NCI-H128 (cell line): Measurements from ENCODE around the gene PIP5K1A.

Experiments
- DNase-seq: peaks from one replicate; lab custom pipeline; 2025; ENCODE audit not compliant: unreplicated experiment; lab: John Stamatoyannopoulos, UW

Gene PIP5K1A

DNA sequence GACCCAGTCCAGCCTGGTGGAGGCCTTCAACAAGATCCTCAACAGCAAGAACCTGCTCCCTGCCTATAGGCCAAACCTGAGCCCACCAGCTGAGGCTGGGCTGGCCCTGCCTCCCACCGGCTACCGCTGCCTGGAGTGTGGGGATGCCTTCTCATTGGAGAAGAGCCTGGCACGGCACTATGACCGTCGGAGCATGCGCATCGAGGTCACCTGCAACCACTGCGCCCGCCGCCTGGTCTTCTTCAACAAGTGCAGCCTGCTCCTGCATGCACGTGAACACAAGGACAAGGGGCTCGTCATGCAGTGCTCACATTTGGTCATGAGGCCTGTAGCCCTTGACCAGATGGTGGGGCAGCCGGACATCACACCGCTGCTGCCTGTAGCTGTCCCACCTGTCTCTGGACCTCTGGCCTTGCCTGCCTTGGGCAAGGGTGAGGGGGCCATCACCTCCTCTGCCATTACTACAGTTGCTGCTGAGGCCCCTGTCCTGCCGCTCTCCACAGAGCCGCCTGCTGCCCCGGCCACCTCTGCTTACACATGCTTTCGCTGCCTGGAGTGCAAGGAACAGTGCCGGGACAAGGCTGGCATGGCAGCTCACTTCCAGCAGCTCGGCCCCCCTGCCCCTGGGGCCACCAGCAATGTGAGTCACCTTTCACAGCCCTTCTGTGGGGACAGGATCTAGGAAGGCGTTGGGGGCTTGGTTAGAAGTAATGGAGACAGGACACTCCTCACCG, 89.6 kb downstream of the PIP5K1A start:
- DNase-seq = no peak

DNA sequence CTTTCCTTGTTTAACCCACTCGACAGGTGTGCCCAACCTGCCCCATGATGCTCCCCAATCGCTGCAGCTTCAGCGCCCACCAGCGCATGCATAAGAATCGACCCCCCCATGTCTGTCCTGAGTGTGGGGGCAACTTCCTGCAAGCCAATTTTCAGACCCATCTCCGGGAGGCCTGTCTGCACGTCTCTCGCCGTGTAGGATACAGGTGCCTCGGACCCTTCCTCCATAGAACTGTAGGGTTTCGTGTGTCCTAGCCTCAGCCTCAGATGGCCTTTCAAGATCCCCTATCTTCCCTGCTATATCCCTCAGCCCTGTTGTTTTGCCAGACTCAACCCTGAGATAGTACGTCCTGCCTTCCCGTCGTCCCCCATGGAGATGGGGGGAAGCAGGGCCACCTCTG, 90.2 kb downstream of the PIP5K1A start:
- no peak for DNase-seq

DNA sequence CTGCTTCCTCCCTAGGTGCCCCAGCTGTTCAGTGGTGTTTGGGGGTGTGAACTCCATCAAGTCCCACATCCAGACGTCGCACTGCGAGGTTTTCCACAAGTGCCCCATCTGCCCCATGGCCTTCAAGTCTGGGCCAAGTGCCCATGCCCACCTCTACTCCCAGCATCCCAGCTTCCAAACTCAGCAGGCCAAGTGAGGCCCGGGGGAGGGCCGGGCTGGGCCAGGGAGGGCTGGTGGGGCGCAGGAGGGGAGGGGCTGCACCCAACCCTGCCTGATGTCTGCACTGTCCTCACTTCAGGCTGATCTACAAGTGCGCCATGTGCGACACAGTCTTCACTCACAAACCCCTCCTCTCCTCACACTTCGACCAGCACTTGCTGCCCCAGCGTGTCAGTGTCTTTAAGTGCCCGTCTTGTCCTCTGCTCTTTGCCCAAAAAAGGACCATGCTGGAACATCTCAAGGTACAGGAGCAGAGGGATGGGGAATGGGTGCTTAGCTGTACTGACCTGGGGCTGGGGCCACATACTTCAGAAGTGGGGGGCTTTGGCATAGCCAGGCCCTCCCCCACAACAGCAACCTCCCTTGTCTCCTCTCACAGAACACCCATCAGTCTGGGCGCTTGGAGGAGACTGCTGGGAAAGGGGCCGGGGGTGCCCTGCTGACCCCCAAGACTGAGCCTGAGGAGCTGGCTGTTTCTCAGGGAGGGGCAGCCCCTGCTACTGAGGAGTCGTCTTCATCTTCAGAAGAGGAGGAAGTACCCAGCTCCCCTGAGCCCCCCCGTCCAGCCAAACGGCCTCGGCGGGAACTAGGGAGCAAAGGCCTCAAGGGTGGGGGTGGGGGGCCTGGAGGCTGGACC, 91.0 kb downstream of the PIP5K1A start:
- DNase-seq = no peak

DNA sequence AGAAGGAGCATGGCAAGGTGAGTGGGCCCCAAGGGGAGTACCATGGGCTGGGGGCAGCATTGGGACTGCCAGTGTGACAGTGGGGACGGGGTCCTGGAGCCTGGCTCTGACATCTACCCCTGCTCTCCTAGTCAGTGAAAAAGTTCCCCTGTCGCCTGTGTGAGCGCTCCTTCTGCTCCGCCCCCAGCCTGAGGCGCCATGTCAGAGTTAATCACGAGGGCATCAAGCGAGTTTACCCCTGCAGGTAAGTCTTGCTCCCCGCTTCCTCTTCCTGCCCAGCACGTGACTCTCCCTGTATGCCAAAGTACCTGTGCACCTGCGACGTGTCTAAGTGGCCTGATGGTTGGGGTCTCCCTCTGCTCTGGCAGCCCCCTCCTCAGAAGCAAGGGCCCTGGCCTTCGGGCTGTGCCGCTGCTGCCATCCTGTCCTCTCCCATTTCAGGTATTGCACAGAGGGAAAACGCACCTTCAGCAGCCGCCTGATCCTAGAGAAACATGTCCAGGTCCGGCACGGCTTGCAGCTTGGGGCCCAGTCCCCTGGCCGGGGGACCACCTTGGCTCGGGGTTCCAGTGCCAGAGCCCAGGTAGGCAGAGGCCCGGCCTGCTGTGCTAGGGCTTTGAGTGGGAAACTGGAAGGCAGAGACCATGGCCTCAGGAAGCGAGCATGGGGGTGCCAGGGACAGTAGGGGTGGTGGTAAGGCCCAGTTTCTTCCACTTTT, 91.8 kb downstream of the PIP5K1A start:
- no peak for DNase-seq

DNA sequence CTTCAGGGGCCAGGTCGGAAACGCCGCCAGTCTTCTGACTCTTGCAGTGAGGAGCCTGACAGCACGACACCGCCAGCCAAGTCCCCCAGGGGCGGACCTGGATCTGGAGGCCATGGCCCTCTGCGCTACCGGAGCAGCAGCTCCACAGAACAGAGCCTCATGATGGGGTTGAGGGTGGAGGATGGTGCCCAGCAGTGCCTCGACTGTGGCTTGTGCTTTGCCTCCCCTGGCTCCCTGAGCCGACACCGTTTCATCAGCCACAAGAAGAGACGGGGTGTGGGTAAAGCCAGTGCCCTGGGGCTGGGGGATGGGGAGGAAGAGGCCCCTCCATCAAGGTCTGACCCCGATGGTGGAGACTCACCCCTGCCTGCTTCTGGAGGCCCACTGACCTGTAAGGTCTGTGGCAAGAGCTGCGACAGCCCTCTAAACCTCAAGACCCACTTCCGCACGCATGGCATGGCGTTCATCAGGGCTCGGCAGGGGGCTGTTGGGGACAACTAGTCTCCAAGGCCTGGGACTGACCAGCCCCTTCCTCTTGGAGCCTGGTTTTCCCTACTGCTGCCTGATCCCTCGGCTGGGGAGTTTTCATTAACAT, 92.5 kb downstream of the PIP5K1A start:
- no peak for DNase-seq

DNA sequence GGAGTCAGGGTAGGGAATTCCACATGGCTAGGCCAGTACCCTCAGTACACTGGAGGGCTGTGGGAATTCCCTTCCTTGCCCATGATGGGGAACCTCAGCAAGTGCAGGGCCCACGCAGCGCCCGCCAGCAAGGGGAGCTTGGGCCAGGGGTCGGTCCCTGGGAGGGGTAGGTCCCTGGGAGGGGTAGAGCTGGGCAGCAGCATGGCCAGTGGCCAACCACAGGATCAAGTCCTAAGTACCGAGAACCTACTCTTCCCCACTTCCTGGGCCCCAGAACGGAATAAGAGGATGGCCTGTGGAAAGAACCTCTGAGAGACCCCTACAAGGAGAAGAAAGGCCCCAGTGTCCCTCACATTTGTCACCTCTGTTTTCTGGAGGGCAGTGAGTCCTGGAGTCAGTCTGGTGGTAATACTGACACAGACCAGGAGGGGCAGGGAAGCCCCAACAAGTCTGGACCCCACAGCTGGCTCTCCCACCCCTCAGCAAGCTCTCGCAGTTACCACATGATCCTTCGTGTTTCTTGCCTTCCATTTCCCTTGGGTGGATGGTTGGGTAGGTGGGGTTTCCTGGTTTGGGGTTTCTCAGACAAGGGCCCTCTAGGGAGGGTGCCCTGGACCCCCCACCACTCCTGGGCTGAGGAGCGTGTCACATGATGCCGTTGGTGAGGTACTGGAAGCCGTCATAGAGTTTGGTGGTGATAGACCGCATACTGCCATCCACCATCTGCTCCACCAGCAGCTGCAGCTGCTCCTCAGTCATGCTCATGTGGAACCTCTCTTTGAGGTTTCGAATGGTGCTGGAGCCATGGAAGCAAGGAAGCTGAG, 94.1 kb downstream of the PIP5K1A start:
- DNase-seq = no peak

DNA sequence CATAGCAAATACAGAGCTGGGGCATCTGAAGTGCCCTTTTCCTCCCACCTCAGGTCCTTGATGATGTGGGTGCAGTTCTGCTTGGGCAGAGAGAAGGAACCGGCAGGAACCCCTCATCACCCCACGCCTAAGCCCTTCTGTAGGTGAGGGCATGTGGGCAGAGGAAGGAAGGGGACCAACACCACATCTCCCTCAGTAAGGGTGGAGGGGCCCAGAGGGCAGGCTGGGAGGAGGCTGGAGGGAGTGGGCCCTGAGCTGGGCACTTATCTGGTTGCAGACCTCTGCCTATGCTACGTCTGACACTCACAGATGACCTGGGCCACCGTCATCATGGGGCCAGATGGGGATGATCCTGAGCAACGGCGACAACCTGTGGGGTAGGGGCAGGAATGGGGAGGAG, 94.7 kb downstream of the PIP5K1A start:
- DNase-seq = no peak

DNA sequence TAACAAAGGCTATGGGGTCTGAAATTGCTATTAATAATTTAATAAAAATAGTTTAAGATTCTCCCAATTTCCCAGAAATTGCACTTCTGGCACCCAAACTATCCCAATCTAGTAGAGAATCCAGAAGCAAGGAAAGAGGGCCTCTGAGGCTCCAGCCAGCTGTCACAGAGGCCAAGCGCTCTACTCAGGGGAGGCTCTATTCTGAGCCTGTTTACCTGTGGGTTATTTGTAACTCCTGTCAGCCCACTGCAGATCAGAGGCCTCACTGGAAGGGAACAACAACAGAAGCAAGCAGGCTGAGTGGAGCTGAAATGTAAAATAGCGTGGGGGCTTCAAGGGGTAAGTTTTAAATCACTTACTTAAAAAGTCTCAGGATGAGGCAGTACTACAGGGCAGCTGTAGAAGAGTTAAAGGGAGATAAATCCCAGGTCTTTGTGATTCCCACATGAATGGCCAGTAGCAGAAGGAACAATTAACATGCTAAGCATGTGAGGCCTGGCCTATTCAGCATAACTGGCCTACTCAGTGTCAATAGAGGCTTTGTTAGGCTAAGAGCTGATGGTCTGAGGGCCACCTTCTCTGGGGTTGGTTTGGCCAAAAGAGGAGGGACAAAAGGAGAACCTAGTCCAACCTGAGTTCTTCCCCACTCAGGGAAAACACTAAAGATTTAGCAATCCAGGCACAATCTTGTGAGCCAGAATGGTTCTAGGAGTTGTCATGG, 96.5 kb downstream of the PIP5K1A start:
- no peak for DNase-seq
